Mesothelial cell of epicardium (in vitro differentiated cells): ENCODE results near the gene SMG6. TPM values are rescaled to one million over a fixed set of nuclear protein-coding genes. Genes with fewer than 3 reads are reported as not detected.
A peak's percentile ranks its signal among the peaks of the same experiment; 100 is the strongest.

ENCODE experiments used
- DNase-seq, 2 experiments: peaks; one replicate each; pipeline ENCODE4 v3.0.0; 2021; ENCODE audit warnings: low spot score in 2 of 2; ENCODE audit not compliant: unreplicated experiment in 2 of 2
- H3K27ac Mint-ChIP-seq: 2 replicates; pipeline ENCODE4 v1.8.0; 2021; ENCODE audit warnings: mixed read lengths
- H3K27me3 Mint-ChIP-seq: 2 replicates; pipeline ENCODE4 v1.8.0; 2021; ENCODE audit warnings: low read depth, mixed read lengths
- H3K36me3 Mint-ChIP-seq: 2 replicates; pipeline ENCODE4 v1.8.0; 2021; ENCODE audit warnings: mixed read lengths
- H3K4me1 Mint-ChIP-seq: 2 replicates; pipeline ENCODE4 v1.8.0; 2021; ENCODE audit warnings: mixed read lengths
- H3K4me3 Mint-ChIP-seq: 2 replicates; pipeline ENCODE4 v1.8.0; 2021; ENCODE audit warnings: mild to moderate bottlenecking, moderate library complexity, mixed read lengths
- H3K9me3 Mint-ChIP-seq: 2 replicates; pipeline ENCODE4 v1.8.0; 2021; ENCODE audit warnings: mixed read lengths
- total RNA-seq: library from RNA; stranded (reverse); gene quantifications from 3 replicates; pipeline ENCODE4 v1.2.1, GENCODE V29; 2021
- TF ChIP-seq, protein P1 (sequence below): fragments of 200-600 bp; sonication (generic); IDR thresholded peaks from one replicate; pipeline ENCODE4 v1.5.0; 2021; ENCODE audit warnings: antibody characterized with exemption; ENCODE audit not compliant: unreplicated experiment

Gene SMG6
- total RNA-seq, 1 donor from 2014 or later: 58.3 TPM

GRCh38 chr17:2181206-2181896 is 122.2 kb downstream of the SMG6 start:
- TF ChIP-seq, protein P1, sequence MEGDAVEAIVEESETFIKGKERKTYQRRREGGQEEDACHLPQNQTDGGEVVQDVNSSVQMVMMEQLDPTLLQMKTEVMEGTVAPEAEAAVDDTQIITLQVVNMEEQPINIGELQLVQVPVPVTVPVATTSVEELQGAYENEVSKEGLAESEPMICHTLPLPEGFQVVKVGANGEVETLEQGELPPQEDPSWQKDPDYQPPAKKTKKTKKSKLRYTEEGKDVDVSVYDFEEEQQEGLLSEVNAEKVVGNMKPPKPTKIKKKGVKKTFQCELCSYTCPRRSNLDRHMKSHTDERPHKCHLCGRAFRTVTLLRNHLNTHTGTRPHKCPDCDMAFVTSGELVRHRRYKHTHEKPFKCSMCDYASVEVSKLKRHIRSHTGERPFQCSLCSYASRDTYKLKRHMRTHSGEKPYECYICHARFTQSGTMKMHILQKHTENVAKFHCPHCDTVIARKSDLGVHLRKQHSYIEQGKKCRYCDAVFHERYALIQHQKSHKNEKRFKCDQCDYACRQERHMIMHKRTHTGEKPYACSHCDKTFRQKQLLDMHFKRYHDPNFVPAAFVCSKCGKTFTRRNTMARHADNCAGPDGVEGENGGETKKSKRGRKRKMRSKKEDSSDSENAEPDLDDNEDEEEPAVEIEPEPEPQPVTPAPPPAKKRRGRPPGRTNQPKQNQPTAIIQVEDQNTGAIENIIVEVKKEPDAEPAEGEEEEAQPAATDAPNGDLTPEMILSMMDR: no peak
- no peak overlapping the region for H3K4me3 Mint-ChIP-seq

GRCh38 chr17:2180768-2181167 is 122.8 kb downstream of the SMG6 start:
- H3K9me3 Mint-ChIP-seq: no peaks in the 10 kb centered on the region
- H3K27me3 Mint-ChIP-seq: no peaks in the 10 kb centered on the region
- no peak for DNase-seq
- TF ChIP-seq, protein P1: no peak
- H3K4me3 Mint-ChIP-seq: no peak overlapping the region
- peaks cover 78% of the 10 kb centered on the region for H3K4me1 Mint-ChIP-seq
- peaks cover 15% of the 10 kb centered on the region for H3K36me3 Mint-ChIP-seq
- H3K27ac Mint-ChIP-seq: peak overlapping the region; percentile 99

More at GRCh38 chr17:2181206-2181896, 122.2 kb downstream of the SMG6 start:
- peak overlapping the region; percentile 99 for H3K27ac Mint-ChIP-seq
- no peaks in the 10 kb centered on the region for H3K27me3 Mint-ChIP-seq
- H3K4me1 Mint-ChIP-seq: peaks cover 72% of the 10 kb centered on the region
- no peak for DNase-seq
- H3K9me3 Mint-ChIP-seq: no peaks in the 10 kb centered on the region
- peaks cover 20% of the 10 kb centered on the region for H3K36me3 Mint-ChIP-seq

DNA sequence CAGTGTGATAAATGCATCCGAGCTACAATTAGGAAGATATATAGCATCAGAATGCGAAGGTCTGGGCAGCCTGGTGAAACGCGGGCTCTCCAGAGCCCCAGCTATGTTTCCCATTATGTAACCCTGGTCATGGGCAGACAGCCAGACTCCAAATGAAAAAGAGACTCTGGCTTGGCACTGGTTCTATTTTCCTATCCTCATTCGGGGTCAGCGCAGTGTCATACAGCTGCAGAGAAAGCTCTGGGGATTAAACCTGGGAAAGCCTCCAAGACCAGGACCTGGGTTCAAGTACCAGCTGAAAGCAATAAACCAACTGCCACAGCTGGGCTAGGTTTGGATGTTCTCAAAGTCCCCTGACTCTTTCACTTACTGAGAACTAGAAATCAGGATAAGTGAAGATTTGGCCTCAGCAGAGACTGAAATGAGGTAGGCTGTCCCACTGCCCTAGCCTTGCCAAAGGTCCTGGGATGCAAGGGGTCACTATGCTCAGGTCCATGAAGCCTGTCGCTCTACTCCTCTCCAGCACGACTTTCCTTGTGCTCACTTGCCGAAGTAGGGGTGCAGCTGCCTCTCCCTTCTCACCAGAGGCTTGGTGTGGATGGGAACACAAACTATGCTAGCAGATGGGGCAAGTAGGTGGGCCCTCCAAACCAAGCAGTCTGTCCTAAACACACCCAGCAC is 123.8 kb downstream of the SMG6 start:
- no peaks in the 10 kb centered on the region for H3K9me3 Mint-ChIP-seq
- peak overlapping the region; percentile 99 for H3K27ac Mint-ChIP-seq
- H3K36me3 Mint-ChIP-seq: peaks cover 6% of the 10 kb centered on the region
- peak overlapping the region; percentile 18 for H3K4me3 Mint-ChIP-seq
- peaks cover 84% of the 10 kb centered on the region for H3K4me1 Mint-ChIP-seq
- TF ChIP-seq, protein P1: no peak
- peak; percentile 47 to 73 for DNase-seq
- no peaks in the 10 kb centered on the region for H3K27me3 Mint-ChIP-seq

GRCh38 chr17:2178798-2179501 is 124.6 kb downstream of the SMG6 start:
- Mint-ChIP-seq H3K27me3 (no peaks in the 10 kb centered on the region), H3K4me1 (peaks cover 92% of the 10 kb centered on the region), H3K27ac (peak overlapping the region; percentile 99), H3K36me3 (peaks cover 6% of the 10 kb centered on the region), H3K4me3 (peak overlapping the region; percentile 18), H3K9me3 (no peaks in the 10 kb centered on the region)
- TF ChIP-seq, protein P1: no peak
- DNase-seq: no peak

DNA sequence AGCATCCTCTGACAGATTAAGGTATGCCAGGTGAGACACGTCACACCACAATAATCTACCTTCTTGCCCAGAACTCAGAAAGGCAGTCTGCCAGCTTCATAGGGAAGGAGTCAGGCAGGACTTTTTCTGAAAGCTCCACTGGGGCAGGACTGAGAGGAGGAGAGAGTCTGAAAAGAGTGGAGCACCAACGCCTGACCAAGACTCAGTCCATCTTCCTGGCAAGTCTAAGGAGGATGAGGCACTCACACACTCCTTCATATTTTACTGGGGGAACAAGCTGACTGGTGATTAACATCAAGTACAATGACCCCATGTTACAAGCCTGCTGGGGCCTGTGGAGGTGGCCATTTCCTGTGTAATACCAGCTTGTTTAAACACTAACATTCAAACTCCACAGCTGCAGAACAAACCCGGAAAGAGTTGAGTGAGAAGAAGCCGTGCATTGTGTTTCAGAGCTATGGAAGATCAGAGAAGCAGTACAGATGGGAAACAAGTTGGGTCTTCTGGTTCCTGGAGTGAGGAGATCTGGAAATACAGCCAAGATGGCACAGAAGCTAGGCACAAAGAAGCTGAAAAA is 126.3 kb downstream of the SMG6 start:
- Mint-ChIP-seq H3K4me3 (no peak overlapping the region), H3K9me3 (no peaks in the 10 kb centered on the region), H3K27me3 (no peaks in the 10 kb centered on the region), H3K4me1 (peaks cover 97% of the 10 kb centered on the region), H3K27ac (peak overlapping the region; percentile 99), H3K36me3 (no peaks in the 10 kb centered on the region)
- TF ChIP-seq, protein P1: no peak
- no peak for DNase-seq
